ENCODE results near the gene RBM33. TPM values are rescaled to one million over a fixed set of nuclear protein-coding genes. Genes with fewer than 3 reads are reported as not detected.

RBM33 gene
- total RNA-seq, 1 donor from 2014 or later, result 79.4 TPM

- peaks cover 12% of the 10 kb centered on the region for H3K36me3 Mint-ChIP-seq (ENCODE audit: insufficient read depth)
- DNase-seq (ENCODE audit: low spot score, unreplicated experiment), result no peak
- peaks cover 14% of the 10 kb centered on the region for H3K9me3 Mint-ChIP-seq (ENCODE audit: low read depth)
- peak overlapping the region; percentile 86 for H3K27ac Mint-ChIP-seq
- H3K4me3 Mint-ChIP-seq (ENCODE audit: low read depth), result peak overlapping the region; percentile 3
- peak; percentile 18 for TF ChIP-seq CTCF (IDR thresholded peaks at IDR 0.05; ENCODE audit: unreplicated experiment)
- peaks cover 15% of the 10 kb centered on the region for H3K4me1 Mint-ChIP-seq (ENCODE audit: low read depth)
- H3K27me3 Mint-ChIP-seq, result no peaks in the 10 kb centered on the region
These were observed 25.5 kb upstream of the RBM33 start for GRCh38 chr7:155618708-155619633.

- DNase-seq (ENCODE audit: low spot score, unreplicated experiment), result no peak
- TF ChIP-seq CTCF (IDR thresholded peaks at IDR 0.05; ENCODE audit: unreplicated experiment), result no peak
- H3K4me3 Mint-ChIP-seq (ENCODE audit: low read depth), result no peak overlapping the region
- H3K9me3 Mint-ChIP-seq (ENCODE audit: low read depth), result peaks cover 12% of the 10 kb centered on the region
- H3K27me3 Mint-ChIP-seq, result no peaks in the 10 kb centered on the region
- peaks cover 10% of the 10 kb centered on the region for H3K36me3 Mint-ChIP-seq (ENCODE audit: insufficient read depth)
- peak overlapping the region; percentile 50 for H3K27ac Mint-ChIP-seq
- H3K4me1 Mint-ChIP-seq (ENCODE audit: low read depth), result peaks cover 15% of the 10 kb centered on the region
These were observed 24.7 kb upstream of the RBM33 start for GRCh38 chr7:155619634-155620271.

- H3K4me3 Mint-ChIP-seq (ENCODE audit: low read depth), result no peak overlapping the region
- H3K9me3 Mint-ChIP-seq (ENCODE audit: low read depth), result peaks cover 5% of the 10 kb centered on the region
These were observed 24.0 kb upstream of the RBM33 start for GRCh38 chr7:155620497-155620896.

GRCh38 chr7:155621418-155621980, 23.0 kb upstream of the RBM33 start:
- no peak for DNase-seq (ENCODE audit: low spot score, unreplicated experiment)
- H3K36me3 Mint-ChIP-seq (ENCODE audit: insufficient read depth), result peaks cover 4% of the 10 kb centered on the region
- peaks cover 15% of the 10 kb centered on the region for H3K4me1 Mint-ChIP-seq (ENCODE audit: low read depth)
- TF ChIP-seq CTCF (IDR thresholded peaks at IDR 0.05; ENCODE audit: unreplicated experiment), result no peak
- no peak overlapping the region for H3K4me3 Mint-ChIP-seq (ENCODE audit: low read depth)
- peaks cover 5% of the 10 kb centered on the region for H3K9me3 Mint-ChIP-seq (ENCODE audit: low read depth)
- H3K27ac Mint-ChIP-seq, result no peak overlapping the region
- no peaks in the 10 kb centered on the region for H3K27me3 Mint-ChIP-seq

More at GRCh38 chr7:155620497-155620896, 24.0 kb upstream of the RBM33 start:
- no peaks in the 10 kb centered on the region for H3K27me3 Mint-ChIP-seq
- no peak for TF ChIP-seq CTCF (IDR thresholded peaks at IDR 0.05; ENCODE audit: unreplicated experiment)
- H3K27ac Mint-ChIP-seq, result no peak overlapping the region
- no peak for DNase-seq (ENCODE audit: low spot score, unreplicated experiment)
- H3K4me1 Mint-ChIP-seq (ENCODE audit: low read depth), result peaks cover 15% of the 10 kb centered on the region
- peaks cover 4% of the 10 kb centered on the region for H3K36me3 Mint-ChIP-seq (ENCODE audit: insufficient read depth)

- Mint-ChIP-seq H3K27ac (no peak overlapping the region), H3K27me3 (no peaks in the 10 kb centered on the region), H3K9me3 (ENCODE audit: low read depth) (peaks cover 5% of the 10 kb centered on the region), H3K4me1 (ENCODE audit: low read depth) (peaks cover 2% of the 10 kb centered on the region), H3K36me3 (ENCODE audit: insufficient read depth) (no peaks in the 10 kb centered on the region), H3K4me3 (ENCODE audit: low read depth) (no peak overlapping the region)
- no peak for TF ChIP-seq CTCF (IDR thresholded peaks at IDR 0.05; ENCODE audit: unreplicated experiment)
- no peak for DNase-seq (ENCODE audit: low spot score, unreplicated experiment)
These were observed 20.0 kb upstream of the RBM33 start for GRCh38 chr7:155624412-155624811.
